ENCODE data around the gene MRPL17.

Gene MRPL17

GRCh38 chr11:6656936-6657335 lies 26.2 kb downstream of the MRPL17 start:
- DNase-seq: no peak
- intact Hi-C loops (cut with DNase I): no loop called here

DNA sequence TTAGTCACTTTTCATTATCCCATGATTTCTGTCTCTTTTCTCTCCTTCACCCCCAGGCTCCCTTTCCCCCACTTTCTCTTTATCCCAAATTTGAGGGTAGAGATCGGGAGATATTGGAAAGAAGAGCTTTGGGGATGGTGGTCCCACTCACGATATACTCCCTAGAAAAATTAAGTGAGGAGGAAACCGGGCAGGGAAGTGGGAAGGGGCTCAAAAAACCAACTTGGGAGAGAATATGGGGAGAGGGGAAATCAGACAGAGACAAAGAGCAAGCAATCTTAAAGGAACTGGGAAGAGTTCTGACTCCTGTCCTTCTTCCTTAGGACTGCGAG lies 26.6 kb downstream of the MRPL17 start:
- intact Hi-C loops (cut with DNase I): no loop called here
- no peak for DNase-seq

DNA sequence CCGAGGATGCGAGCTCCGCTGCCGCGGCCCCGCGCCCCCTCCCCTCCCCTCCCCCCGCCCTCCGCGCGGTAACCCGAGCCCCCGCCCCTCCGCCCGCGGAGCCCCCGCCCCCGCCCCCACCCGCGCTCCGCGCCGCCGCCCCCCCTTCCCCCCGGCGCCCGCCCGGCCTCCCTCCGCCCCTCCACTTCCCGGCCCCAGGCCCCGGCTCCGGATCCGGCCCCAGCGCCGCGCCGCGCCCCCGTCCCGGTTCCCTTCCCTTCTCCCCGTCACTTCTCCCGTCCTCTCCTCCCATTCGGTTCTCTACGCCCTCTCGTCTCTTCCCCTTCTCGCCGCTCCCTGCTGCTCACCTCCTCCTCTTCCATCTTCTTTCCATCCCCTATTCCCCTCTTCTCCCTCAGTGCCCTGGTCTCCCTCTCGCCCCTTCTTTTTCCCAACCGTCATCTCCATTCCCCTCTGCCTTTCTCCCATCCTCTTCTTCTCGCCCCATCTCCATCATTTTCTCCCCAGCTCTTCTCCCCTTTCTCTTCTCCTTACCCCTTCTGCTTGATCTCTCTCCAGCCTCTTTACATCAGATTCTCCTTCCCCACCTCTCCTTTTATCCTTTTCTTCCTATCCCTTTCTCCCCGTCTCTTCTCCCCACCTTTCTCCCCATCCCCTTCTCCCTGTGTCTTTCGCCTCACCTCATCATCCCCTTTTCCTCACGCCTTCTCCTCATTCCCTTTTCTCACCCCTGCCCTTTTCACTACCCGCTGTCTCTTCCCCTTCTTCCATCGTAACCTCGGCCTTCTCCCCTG lies 27.2 kb downstream of the MRPL17 start, which contains the start of gene DCHS1:
Gene DCHS1, minus strand, starts transcription at position 20 of the 794 bp plus-strand sequence. CDS start 14,196 bp downstream, outside the sequence.
- intact Hi-C loops (cut with DNase I): no loop called here
- DNase-seq: peak in 17 of 42 donors; percentile 10 to 59 (median 29)

GRCh38 chr11:6655020-6655789 lies 27.9 kb downstream of the MRPL17 start:
- peak in 19 of 42 donors; percentile 11 to 56 (median 34) for DNase-seq
- intact Hi-C loops (cut with DNase I): no loop called here

GRCh38 chr11:6654281-6655019 lies 28.7 kb downstream of the MRPL17 start:
- intact Hi-C loops (cut with DNase I): no loop called here
- DNase-seq: peak in 37 of 42 donors; percentile 19 to 78 (median 56)

DNA sequence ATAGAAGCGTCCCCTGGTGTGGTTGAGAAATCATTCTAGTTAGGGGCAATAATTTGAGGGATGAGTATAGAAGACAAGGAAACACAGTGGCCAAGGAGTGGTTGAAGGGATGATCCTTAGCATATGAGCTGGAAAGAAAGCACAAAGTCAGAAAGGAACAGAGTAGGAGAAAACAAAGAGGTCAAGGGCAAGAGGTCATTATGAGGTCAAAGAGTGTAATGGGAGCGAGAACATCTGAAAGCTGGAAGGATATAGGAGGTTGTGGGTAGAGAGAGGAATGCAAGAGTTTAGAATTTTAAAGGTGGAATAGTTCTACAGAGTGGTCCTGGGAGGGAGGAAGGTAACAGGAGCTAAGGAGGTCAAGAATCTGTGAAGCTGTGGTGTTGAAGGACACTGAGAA lies 29.5 kb downstream of the MRPL17 start:
- DNase-seq: no peak
- intact Hi-C loops (cut with DNase I): no loop called here

DNA sequence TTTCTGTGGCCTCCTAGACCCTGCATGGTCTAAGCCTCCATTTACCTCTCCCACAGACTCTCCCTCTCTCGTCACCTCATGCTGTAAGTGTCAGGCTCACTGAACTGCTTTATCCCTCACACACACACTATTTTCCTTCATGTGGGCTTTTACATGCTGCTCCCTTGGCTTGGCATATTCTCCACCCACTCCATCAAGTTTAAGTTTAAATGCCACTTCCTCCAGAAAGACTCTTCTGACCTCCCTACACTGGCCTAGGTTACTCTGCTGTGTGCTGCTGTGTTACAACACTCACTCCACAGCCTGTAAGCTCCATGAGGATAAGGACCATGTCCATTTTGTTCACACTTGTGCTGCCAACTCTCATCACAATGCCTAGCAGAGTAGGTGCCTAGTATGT lies 30.0 kb downstream of the MRPL17 start:
- DNase-seq: no peak
- intact Hi-C loops (cut with DNase I): no loop called here

DNA sequence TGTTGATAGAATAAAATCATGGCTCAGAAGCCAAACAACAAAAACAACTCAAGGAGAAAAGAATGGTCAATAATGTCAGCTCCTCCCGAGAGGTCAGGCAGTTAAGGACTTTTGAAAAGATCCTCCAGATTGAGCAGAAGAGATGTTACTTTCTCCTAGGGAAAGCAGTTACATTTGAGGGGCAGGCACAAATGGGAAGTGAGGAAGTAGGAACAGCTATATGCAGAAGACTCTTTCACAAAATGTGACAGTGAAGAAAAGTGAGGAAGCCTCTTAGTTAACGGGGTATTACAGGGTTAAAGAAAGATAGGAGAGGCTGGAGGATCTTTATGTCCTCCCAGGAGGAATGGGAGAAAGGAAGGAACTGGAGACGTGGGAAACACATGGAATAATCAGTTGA lies 31.0 kb downstream of the MRPL17 start:
- intact Hi-C loops (cut with DNase I): no loop called here
- no peak for DNase-seq

DNA sequence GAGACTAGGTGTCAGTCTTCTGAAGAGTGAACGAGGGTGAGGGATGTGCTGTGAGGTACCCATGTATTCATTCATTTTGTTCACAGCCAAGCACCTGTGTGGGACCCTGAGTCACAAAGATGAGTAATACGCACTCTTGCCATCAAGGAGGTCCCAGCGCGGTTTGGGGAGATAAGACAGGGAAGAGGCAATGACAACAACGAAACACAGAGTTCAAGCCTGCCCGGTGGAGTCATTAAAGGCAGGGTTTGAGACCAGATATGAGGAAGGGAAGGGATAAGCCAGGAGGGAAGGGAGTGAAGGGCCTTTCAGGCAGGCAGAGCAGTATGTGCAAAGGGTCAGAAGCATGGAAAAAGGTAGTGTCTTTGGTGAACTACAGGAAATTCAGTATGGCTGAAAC lies 32.2 kb downstream of the MRPL17 start:
- intact Hi-C loops (cut with DNase I): no loop called here
- peak in 4 of 42 donors; percentile 29 to 58 (median 42) for DNase-seq

- DNase-seq: no peak
- intact Hi-C loops (cut with DNase I): no loop called here
Measured at GRCh38 chr11:6650104-6650503, 33.0 kb downstream of the MRPL17 start.

GRCh38 chr11:6648501-6648900 lies 34.6 kb downstream of the MRPL17 start:
- DNase-seq: peak in 1 of 42 donors; percentile 18
- intact Hi-C loops (cut with DNase I): no loop called here

GRCh38 chr11:6647836-6648235 lies 35.3 kb downstream of the MRPL17 start:
- intact Hi-C loops (cut with DNase I): no loop called here
- DNase-seq: peak in 1 of 42 donors; percentile 25

GRCh38 chr11:6646918-6647679 lies 36.0 kb downstream of the MRPL17 start:
- DNase-seq: peak in 2 of 42 donors; percentile 36 to 39
- intact Hi-C loops (cut with DNase I): no loop called here

DNA sequence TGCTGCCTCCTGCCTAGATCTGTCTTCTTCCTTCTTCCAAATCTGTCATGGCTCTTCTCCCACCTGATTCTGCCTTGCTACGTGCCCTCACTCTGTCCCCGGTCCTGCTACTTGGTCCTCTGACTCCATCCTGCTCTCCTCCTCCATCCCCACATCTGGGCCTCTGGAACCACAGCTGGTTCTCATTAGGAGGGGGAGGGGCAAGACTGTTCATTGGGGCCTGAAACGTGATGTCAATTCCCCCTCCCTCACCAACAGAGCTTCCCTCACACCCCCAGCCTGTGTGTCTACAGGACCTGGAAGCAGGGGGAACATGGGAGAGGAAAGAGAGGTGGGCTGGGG lies 36.6 kb downstream of the MRPL17 start:
- DNase-seq: peak in 1 of 42 donors; percentile 38
- intact Hi-C loops (cut with DNase I): no loop called here

DNA sequence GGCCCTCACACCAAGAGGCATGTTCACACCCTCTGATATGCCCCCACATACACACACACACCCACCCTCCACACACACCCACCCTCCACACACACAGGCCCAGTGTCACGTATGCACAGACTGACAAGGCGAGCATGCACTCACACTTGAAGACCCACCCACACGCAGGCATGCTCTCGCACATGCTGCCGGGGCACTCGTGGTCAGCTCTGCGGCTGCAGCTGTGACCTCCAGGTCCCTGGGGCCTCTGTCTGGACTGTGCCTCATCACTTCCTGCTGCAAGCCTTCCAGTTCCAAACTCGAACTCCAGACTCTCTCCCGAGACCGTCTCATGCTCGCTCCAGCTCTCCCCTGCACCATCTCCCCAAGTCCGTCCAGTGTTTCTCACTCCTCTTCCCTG lies 37.1 kb downstream of the MRPL17 start:
- intact Hi-C loops (cut with DNase I): no loop called here
- peak in 1 of 42 donors; percentile 39 for DNase-seq

- no peak for DNase-seq
- intact Hi-C loops (cut with DNase I): no loop called here
Measured at GRCh38 chr11:6642957-6643356, 40.2 kb downstream of the MRPL17 start.

GRCh38 chr11:6640985-6641701 lies 42.0 kb downstream of the MRPL17 start:
- peak in 40 of 42 donors; percentile 26 to 89 (median 71) for DNase-seq
- intact Hi-C loops (cut with DNase I): no loop called here
